Thoracic aorta (tissue), 2 donors: ENCODE measurements around the gene HCN2. TPM values are rescaled to one million over a fixed set of nuclear protein-coding genes. Genes with fewer than 3 reads are reported as not detected.
"Not testable (repeated sequence)": the region's sequence is repeated elsewhere in the genome, so short reads cannot be mapped to it uniquely, and the experiment has no call there.

ENCODE experiments used
- ATAC-seq: fragments of 150-250 bp; one replicate; pipeline ENCODE4 v1.8.0; 2017; ENCODE audit warnings: low read depth; ENCODE audit not compliant: insufficient number of reproducible peaks, low FRiP score
- DNase-seq: peaks from one replicate; pipeline ENCODE4 v3.0.0-alpha.2; 2020; ENCODE audit warnings: low spot score
- H3K27ac ChIP-seq, 2 donors: fragments of 200-600 bp; sonication (generic); 1 replicate in 1 of 2; 2 replicates in 1 of 2; pipeline ENCODE4 v1.5.1; 2016; ENCODE audit warnings: mild to moderate bottlenecking in 2 of 2, moderate library complexity in 2 of 2
- H3K27me3 ChIP-seq: fragments of 200-600 bp; sonication (generic); replicated peaks from 2 replicates; pipeline ENCODE4 v1.6.0; 2016; ENCODE audit warnings: mild to moderate bottlenecking; ENCODE audit not compliant: insufficient read depth
- H3K36me3 ChIP-seq: fragments of 200-600 bp; sonication (generic); one replicate; pipeline ENCODE4 v1.5.1; 2016
- H3K4me1 ChIP-seq, 2 donors: fragments of 200-600 bp; sonication (generic); 1 replicate in 1 of 2; 2 replicates in 1 of 2; pipeline versions ENCODE4 v1.5.1 to v1.6.0; 2016; ENCODE audit warnings: low read depth in 2 of 2, mild to moderate bottlenecking in 1 of 2; ENCODE audit not compliant: control insufficient read depth in 1 of 2
- H3K4me3 ChIP-seq: fragments of 200-600 bp; sonication (generic); 2 replicates; pipeline ENCODE4 v1.5.1; 2016; ENCODE audit warnings: mild to moderate bottlenecking
- H3K9me3 ChIP-seq: fragments of 200-600 bp; sonication (generic); 2 replicates; pipeline ENCODE4 v1.5.1; 2016
- total RNA-seq, 2 donors: library from RNA; depleted of rRNA; stranded (reverse); fragments of >200 nt; gene quantifications; one replicate each; pipeline versions ENCODE4 v1.1.0 to v1.2.3, GENCODE V29; 2016
- TF ChIP-seq, protein P1 (sequence below): fragments of 200-600 bp; sonication (generic); IDR thresholded peaks from one replicate; pipeline ENCODE4 v1.5.1; 2019; ENCODE audit warnings: antibody characterized with exemption

The HCN2 gene
- total RNA-seq, 2 donors from 2014 or later: not detected

DNA sequence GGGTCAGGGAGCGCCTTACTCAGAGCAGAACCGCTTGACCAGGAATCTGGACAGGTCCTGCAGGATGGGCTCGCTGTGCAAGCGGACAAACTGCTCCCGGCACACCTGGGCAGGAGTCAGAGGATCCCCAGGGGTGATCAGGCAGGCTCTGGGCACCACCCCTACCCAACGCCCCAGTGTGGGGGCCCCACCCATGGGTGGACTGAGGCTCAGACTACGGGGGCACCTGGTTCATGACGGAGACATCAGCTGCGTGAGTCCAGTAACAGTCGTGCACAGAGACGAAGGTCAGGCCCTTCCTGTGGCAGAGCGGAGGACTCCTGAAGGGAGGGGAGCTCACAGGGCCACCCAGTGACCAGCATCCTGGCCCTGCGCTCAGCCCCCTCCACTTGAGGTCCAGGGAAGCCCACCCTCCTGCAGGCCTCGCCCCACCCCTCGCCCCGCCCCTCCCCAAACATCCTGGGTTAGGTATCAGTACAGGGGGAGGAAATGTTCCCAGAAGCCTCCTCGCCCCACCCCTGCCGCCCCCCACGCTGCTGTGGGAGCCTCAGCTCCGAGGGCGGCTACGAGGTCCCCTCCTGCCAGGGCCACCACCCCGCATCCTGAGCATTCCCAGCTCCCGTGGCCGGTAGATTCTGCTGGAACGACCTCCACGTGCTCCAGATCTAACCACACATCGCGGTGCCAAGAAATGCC is 28.0 kb downstream of the HCN2 start:
- no peak overlapping the region for H3K27ac ChIP-seq
- no peaks in the 10 kb centered on the region for H3K27me3 ChIP-seq
- ATAC-seq (no peak), DNase-seq (no peak)
- H3K36me3 ChIP-seq: peaks cover 35% of the 10 kb centered on the region
- TF ChIP-seq, protein P1, sequence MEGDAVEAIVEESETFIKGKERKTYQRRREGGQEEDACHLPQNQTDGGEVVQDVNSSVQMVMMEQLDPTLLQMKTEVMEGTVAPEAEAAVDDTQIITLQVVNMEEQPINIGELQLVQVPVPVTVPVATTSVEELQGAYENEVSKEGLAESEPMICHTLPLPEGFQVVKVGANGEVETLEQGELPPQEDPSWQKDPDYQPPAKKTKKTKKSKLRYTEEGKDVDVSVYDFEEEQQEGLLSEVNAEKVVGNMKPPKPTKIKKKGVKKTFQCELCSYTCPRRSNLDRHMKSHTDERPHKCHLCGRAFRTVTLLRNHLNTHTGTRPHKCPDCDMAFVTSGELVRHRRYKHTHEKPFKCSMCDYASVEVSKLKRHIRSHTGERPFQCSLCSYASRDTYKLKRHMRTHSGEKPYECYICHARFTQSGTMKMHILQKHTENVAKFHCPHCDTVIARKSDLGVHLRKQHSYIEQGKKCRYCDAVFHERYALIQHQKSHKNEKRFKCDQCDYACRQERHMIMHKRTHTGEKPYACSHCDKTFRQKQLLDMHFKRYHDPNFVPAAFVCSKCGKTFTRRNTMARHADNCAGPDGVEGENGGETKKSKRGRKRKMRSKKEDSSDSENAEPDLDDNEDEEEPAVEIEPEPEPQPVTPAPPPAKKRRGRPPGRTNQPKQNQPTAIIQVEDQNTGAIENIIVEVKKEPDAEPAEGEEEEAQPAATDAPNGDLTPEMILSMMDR: no peak
- no peaks in the 10 kb centered on the region for H3K4me1 ChIP-seq
- no peak overlapping the region for H3K4me3 ChIP-seq
- H3K9me3 ChIP-seq: no peaks in the 10 kb centered on the region

DNA sequence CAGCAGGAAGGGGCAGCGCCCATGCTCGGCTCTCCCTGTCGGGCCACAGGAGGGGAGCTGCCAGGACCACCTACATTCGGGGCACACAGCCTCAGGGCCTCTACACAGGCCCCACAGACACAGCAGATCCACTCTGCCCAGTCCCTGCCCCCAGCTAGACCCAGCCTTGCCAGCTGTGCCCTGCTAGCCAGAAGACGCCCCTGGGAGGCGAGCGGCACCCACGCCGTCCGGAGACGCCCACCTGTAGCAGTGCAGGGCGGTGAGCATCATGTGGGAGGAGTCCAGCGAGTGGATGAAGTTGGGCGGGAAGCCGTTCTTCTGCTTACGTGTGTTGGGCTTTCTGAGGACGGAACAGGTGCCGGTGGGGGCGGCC is 28.6 kb downstream of the HCN2 start:
- no peak overlapping the region for H3K4me3 ChIP-seq
- no peaks in the 10 kb centered on the region for H3K27me3 ChIP-seq
- H3K36me3 ChIP-seq: peaks cover 35% of the 10 kb centered on the region
- DNase-seq (no peak), ATAC-seq (no peak)
- H3K4me1 ChIP-seq: no peaks in the 10 kb centered on the region
- no peak overlapping the region for H3K27ac ChIP-seq
- no peaks in the 10 kb centered on the region for H3K9me3 ChIP-seq
- TF ChIP-seq, protein P1: no peak

DNA sequence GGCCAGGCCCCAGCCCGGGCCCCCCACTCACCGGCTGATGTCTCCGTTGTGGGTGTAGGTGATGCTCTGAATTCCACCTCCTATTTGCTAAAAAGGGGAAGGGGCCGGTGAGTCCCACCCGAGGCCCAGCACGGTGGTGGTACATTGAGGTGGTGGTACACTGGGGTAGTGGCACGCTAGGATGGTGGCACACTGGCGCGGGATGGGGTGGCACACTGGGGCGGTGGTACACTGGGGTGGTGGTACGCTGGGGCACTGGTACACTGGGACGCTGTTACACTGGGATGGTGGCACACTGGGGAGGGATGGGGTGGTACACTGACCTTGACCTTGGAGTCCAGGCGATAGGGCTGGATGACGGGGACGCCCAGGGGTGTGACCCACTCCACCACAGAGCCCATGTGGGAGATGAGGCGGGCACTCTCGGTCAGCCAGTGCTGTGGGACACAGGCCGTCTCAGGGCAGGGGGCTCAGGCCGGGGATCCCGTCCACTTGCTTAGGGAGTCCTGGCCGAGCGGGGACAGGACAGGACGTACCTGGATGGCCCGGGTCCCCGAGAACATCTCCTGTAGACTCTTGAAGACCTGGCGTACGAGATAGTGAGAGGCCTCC is 29.1 kb downstream of the HCN2 start:
- H3K9me3 ChIP-seq: no peaks in the 10 kb centered on the region
- no peaks in the 10 kb centered on the region for H3K4me1 ChIP-seq
- ATAC-seq: no peak
- peaks cover 35% of the 10 kb centered on the region for H3K36me3 ChIP-seq
- no peaks in the 10 kb centered on the region for H3K27me3 ChIP-seq
- TF ChIP-seq, protein P1: no peak
- H3K4me3 ChIP-seq: no peak overlapping the region
- no peak for DNase-seq
- H3K27ac ChIP-seq: no peak overlapping the region

DNA sequence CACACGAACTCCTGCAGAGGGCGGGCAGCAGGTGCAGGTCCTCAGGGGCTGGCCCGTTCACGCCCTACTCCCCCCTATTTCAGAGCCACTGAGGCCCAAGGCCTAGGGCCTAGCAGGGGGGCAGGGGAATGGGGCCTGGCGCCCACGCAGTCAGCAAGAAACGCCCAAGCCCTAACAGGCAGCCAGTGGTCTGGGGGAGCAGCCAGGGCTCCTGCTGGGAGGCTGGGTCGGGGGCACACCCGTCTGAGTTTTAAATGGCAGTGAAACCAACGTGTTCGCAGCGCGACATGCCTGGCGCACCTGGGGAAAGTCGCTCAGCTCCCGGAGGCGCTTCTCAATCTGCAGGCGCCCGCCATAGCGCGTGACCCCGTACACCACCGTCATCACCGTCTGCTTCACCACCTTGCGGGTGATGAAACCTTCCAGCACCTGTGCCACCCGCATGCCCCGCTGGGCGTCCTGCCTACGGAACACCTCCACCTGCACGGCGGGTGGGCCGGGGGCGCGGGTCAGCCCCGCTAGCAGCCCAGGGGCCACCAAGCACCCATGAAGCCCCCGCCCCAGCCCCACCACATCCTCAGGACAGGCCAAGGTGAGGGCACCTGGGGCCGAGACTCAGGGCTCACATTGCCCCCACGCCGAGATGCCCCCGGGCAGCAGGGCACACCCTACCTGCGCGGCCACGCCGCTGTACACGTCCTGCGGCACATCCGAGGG is 29.8 kb downstream of the HCN2 start:
- H3K9me3 ChIP-seq: no peaks in the 10 kb centered on the region
- H3K27ac ChIP-seq: no peak overlapping the region
- DNase-seq (no peak), ATAC-seq (no peak)
- peaks cover 38% of the 10 kb centered on the region for H3K36me3 ChIP-seq
- no peaks in the 10 kb centered on the region for H3K4me1 ChIP-seq
- no peak overlapping the region for H3K4me3 ChIP-seq
- H3K27me3 ChIP-seq: no peaks in the 10 kb centered on the region
- TF ChIP-seq, protein P1: no peak

DNA sequence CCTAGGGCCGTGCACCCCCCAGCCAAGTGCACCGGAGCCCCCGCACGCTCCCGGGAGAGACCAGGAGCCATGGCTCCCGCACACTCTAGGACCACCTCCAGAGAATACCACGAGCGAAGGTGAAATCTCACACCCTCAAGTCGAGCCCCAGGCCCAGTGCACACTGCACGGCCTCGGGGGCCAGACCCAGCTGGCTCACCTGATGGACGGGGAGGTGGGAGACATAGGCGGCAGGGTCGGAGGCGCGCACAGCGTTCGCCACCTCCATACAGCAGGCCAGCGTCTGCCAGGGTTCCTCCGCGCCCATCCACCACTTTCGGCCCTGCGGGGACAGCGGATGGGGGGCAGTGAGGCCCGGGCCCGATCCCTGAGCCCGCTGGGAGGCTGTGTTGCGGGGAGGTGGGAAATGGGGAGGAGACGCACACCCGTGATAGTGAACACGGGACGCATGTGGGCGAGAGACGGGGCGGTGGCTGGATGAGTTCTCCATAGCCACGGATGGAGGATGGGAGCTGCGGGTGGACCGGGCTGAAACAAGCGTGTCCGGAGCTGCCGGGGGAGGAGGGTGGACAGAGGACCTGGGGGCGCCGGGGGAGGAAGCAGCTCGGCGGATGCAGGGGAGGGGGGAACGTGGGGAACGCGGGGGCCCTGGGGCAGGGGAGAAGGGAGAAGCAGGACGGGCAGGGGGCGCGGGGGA is 30.6 kb downstream of the HCN2 start:
- Histone ChIP-seq H3K4me1 (no peaks in the 10 kb centered on the region), H3K27me3 (no peaks in the 10 kb centered on the region), H3K36me3 (peaks cover 38% of the 10 kb centered on the region), H3K4me3 (no peak overlapping the region), H3K9me3 (no peaks in the 10 kb centered on the region), H3K27ac (no peak overlapping the region)
- ATAC-seq (no peak), DNase-seq (no peak)
- TF ChIP-seq, protein P1: no peak

DNA sequence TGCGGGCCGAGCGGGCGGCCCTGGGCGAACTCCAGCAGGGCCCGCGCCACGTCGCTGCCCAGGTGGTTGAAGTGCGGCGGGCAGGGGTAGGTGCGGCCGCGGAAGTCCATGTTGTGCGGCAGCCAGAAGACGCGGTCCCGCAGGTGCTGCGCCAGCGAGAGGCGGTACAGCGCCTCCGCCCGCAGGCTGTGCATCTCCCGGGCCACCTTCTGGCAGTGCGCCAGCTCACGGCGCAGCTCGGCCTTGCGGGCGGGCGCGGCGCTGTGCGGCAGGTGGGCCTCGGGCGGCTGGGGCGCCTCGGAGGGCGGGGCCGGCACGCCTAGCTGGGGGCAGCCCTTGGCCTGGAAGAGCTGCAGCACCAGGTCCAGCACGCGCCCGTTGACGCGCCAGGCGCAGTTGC is 31.5 kb downstream of the HCN2 start:
- H3K4me3 ChIP-seq, DNase-seq, ATAC-seq, H3K27ac ChIP-seq, H3K27me3 ChIP-seq, H3K9me3 ChIP-seq, H3K4me1 ChIP-seq: not testable (repeated sequence)
- H3K36me3 ChIP-seq: peaks cover 42% of the 10 kb centered on the region
